Lower leg skin (tissue), 4 donors: ENCODE results near the gene AGBL1. TPM values are rescaled to one million over a fixed set of nuclear protein-coding genes. Genes with fewer than 3 reads are reported as not detected.

Experiments
- DNase-seq, 2 donors: peaks; one replicate each; pipeline ENCODE4 v3.0.0-alpha.2; 2019; ENCODE audit warnings: low spot score in 2 of 2
- H3K4me3 ChIP-seq: fragments of 200-600 bp; sonication (generic); 2 replicates; pipeline ENCODE4 v1.5.1; 2017; ENCODE audit warnings: mild to moderate bottlenecking, low read depth; ENCODE audit not compliant: poor library complexity, severe bottlenecking
- CTCF ChIP-seq, 3 donors: fragments of 450-650 bp; IDR thresholded peaks; one replicate each; pipeline ENCODE4 v1.5.1; 2016; ENCODE audit warnings: antibody characterized with exemption in 3 of 3, mild to moderate bottlenecking in 3 of 3, moderate library complexity in 2 of 3
- POLR2A ChIP-seq, 2 donors: fragments of 450-650 bp; IDR thresholded peaks; one replicate each; pipeline ENCODE4 v1.6.1; 2016 to 2017; ENCODE audit warnings: antibody characterized with exemption in 2 of 2, mild to moderate bottlenecking in 1 of 2, moderate library complexity in 1 of 2
- WGBS, 2 donors: methylation state at CpG; one replicate each; pipeline ENCODE4 v1.1.5; 2018; 5-methylcytosine and 5-hydroxymethylcytosine counted together
- intact Hi-C: fragments of 100-400 bp; cut with DNase I; formaldehyde crosslinking; loops from one replicate; pipeline ENCODE4 v1.15.0; 2023; ENCODE audit warnings: low total_unique reads
- total RNA-seq, 4 donors: library from RNA; depleted of rRNA; stranded (reverse); fragments of >200 nt; gene quantifications; one replicate each; pipeline ENCODE4 v1.1.0, GENCODE V29; 2016

AGBL1 gene
- total RNA-seq, 4 donors from 2014 or later = 0.13 to 0.91 TPM; not detected in 2

DNA sequence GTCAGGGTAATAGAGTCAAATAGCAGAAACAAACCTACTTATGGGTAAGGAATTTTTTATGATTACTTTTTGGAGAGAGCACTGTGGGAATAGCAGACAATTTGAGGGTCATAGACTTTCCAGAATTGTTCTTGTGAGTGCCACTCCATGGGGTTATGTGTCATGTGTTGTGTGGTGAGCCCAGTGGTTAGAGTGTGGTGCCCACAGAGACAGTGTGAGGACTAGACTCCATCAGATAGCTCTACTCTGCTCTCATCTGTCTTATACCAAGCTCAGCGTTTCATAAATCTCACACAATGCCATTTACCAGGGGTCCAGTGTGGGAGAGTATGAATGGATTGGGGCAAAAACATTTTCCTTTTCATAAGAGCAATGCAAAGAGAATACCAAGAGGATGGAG is 188.9 kb downstream of the AGBL1 start:
- intact Hi-C loops = no loop called here
- DNase-seq = no peak
- TF ChIP-seq POLR2A (IDR thresholded peaks at IDR 0.05) (no peak), CTCF (IDR thresholded peaks at IDR 0.05) (no peak)
- 87 to 93% methylated on average over 1 of the region's 1 CpG for WGBS, 2 donors
- no peak overlapping the region for H3K4me3 ChIP-seq

DNA sequence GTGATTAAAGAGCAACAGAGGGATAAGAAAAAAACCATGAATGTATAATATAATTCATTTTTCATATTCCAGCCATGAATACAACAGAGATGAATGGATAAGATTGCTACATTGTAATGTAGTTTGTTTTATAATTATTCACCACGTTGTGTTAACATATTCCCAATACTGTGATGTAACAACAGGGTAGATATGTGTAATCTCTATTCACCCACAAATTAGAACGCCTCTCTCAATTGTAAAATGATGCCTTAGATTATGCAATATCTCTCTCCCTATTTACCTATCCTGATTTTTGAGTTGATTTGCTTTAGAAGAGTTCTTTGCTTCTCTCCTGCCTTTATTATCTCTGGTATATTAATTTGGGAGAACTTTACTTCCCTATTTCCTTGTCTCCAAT is 193.6 kb downstream of the AGBL1 start:
- intact Hi-C loops = no loop called here
- WGBS, 2 donors = 65 to 80% methylated on average over 2 of the region's 2 CpGs

DNA sequence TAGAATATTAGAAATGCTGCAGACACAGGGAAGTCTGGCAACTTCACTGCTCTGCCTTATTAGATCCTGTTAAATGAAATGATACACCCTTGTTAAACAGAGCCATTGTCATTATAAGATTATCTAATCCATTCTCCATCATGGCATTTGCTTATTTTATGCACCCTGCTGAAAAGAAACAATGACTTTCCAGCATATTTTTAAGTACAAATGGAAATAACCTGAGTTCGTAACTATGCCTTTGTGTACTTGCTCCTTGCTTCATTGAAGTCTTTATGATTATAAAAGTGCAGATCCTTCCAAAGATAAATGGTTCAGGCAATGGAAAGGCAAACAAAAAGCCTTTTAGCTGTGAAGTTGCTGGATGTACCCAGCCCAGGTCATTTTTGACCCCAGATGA is 195.7 kb downstream of the AGBL1 start:
- WGBS, 2 donors = 85 to 97% methylated on average over 1 of the region's 1 CpG
- DNase-seq = no peak
- intact Hi-C loops = no loop called here
- TF ChIP-seq CTCF (IDR thresholded peaks at IDR 0.05) = no peak
- TF ChIP-seq POLR2A (IDR thresholded peaks at IDR 0.05) = no peak
- no peak overlapping the region for H3K4me3 ChIP-seq

More for the DNA sequence above, 193.6 kb downstream of the AGBL1 start:
- no peak overlapping the region for H3K4me3 ChIP-seq
- no peak for DNase-seq
- TF ChIP-seq CTCF (IDR thresholded peaks at IDR 0.05) (no peak), POLR2A (IDR thresholded peaks at IDR 0.05) (no peak)

DNA sequence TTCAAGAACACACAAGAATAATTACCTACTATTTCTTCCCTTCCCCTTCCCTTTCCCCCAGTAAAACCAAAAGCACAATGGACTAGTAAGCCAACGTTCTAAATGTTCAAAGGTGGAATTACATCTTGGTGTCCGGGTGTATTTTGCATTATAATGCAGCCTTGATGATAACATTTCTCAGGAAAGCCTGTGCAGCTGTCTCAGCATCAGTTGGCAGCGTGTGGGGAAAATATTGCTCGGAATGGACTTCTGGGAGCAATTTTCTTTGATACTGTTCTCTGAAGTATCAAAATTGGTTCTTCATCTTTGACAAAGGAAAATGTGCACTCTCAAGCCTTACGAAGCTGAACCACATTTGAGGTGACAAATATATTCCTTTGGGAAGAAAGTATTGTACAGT is 198.9 kb downstream of the AGBL1 start:
- no peak overlapping the region for H3K4me3 ChIP-seq
- no peak for DNase-seq
- TF ChIP-seq POLR2A (IDR thresholded peaks at IDR 0.05) (no peak), CTCF (IDR thresholded peaks at IDR 0.05) (no peak)
- intact Hi-C loops = no loop called here
- WGBS, 2 donors = 66 to 72% methylated on average over 5 of the region's 5 CpGs

DNA sequence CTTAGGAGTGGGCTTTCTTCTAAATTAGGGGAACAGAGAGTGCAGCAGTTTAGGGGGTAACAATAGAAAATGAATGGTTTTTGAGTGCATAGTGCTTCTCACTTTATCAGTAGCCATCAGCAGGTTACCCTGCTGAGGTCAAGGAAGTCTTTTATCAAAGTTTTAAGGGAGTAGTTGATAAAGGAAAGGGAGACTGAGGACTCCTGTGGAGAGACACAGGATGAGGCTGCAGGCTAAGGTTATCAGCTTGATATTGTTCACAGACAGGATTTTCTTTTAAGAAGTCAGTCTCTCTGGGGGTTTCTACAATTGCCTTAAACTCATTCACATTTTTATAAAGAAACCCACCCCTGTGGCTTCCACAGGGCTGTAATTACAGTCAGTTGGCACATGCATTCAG is 205.0 kb downstream of the AGBL1 start:
- intact Hi-C loops = no loop called here
- DNase-seq = no peak
- TF ChIP-seq CTCF (IDR thresholded peaks at IDR 0.05) (no peak), POLR2A (IDR thresholded peaks at IDR 0.05) (no peak)
- H3K4me3 ChIP-seq = no peak overlapping the region

GRCh38 chr15:86295511-86295910 is 215.8 kb downstream of the AGBL1 start:
- DNase-seq = no peak
- TF ChIP-seq POLR2A (IDR thresholded peaks at IDR 0.05) (no peak), CTCF (IDR thresholded peaks at IDR 0.05) (no peak)
- intact Hi-C loops = no loop called here
- WGBS, 2 donors = 72 to 78% methylated on average over 1 of the region's 1 CpG
- H3K4me3 ChIP-seq = no peak overlapping the region
